Esophagus squamous epithelium (tissue), 4 donors: ENCODE data around the gene ATP2A2.

Experiments
- CTCF ChIP-seq, 6 experiments: fragments of 450-650 bp in 4 of 6; fragments of 200-600 bp in 2 of 6; sonication (generic) in 2 of 6; IDR thresholded peaks; one replicate each; pipeline ENCODE4 v1.5.1; 2016 to 2019; ENCODE audit warnings: antibody characterized with exemption in 6 of 6, mild to moderate bottlenecking in 4 of 6, moderate library complexity in 4 of 6
- POLR2A ChIP-seq, 4 donors: fragments of 450-650 bp; IDR thresholded peaks; one replicate each; pipeline ENCODE4 v1.6.1; 2017; ENCODE audit warnings: antibody characterized with exemption in 4 of 4, mild to moderate bottlenecking in 4 of 4, moderate library complexity in 3 of 4

GRCh38 chr12:110278255-110278536 is 2.9 kb upstream of the ATP2A2 start:
- no peak for TF ChIP-seq CTCF (IDR thresholded peaks at IDR 0.05)
- TF ChIP-seq POLR2A (IDR thresholded peaks at IDR 0.05): no peak
